ENCODE results near the gene TUBA8.
"Not testable (repeated sequence)": the region's sequence is repeated elsewhere in the genome, so short reads cannot be mapped to it uniquely, and the experiment has no call there.

TUBA8 gene

GRCh38 chr22:18071968-18072310 lies 38.7 kb upstream of the TUBA8 start:
- no peak overlapping the region for H3K4me3 ChIP-seq (ENCODE audit: low read depth, low read length)
- TF ChIP-seq, protein P1, sequence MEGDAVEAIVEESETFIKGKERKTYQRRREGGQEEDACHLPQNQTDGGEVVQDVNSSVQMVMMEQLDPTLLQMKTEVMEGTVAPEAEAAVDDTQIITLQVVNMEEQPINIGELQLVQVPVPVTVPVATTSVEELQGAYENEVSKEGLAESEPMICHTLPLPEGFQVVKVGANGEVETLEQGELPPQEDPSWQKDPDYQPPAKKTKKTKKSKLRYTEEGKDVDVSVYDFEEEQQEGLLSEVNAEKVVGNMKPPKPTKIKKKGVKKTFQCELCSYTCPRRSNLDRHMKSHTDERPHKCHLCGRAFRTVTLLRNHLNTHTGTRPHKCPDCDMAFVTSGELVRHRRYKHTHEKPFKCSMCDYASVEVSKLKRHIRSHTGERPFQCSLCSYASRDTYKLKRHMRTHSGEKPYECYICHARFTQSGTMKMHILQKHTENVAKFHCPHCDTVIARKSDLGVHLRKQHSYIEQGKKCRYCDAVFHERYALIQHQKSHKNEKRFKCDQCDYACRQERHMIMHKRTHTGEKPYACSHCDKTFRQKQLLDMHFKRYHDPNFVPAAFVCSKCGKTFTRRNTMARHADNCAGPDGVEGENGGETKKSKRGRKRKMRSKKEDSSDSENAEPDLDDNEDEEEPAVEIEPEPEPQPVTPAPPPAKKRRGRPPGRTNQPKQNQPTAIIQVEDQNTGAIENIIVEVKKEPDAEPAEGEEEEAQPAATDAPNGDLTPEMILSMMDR (IDR thresholded peaks at IDR 0.05; ENCODE audit: low read depth, low read length, missing control alignments) = no peak
- DNase-seq (ENCODE audit: low read depth) = no peak

DNA sequence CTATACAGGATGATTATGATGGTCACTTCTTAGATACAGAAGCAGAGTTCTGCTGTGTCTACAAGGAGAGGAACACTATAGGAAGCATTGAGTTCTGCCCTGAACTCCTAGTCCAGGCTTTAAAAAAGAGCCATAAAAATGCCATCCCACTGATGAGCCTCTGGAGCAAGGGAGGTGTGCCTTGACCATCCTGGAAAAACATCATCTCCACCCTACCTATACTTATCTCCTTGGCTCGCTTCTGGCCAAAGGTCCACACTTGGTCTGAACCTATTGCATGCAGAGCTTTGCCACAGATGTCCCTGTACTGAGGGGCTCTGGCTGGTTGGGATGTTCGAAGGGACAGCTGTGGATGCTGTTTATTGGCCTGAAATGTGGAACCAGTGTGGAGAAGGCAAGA lies 37.1 kb upstream of the TUBA8 start:
- TF ChIP-seq, protein P1 (IDR thresholded peaks at IDR 0.05; ENCODE audit: low read depth, low read length, missing control alignments) = no peak
- no peak for DNase-seq (ENCODE audit: low read depth)

GRCh38 chr22:18073927-18074326 lies 36.7 kb upstream of the TUBA8 start:
- H3K4me3 ChIP-seq (ENCODE audit: low read depth, low read length); DNase-seq (ENCODE audit: low read depth): not testable (repeated sequence)

More for the DNA sequence above, 37.1 kb upstream of the TUBA8 start:
- H3K4me3 ChIP-seq (ENCODE audit: low read depth, low read length) = no peak overlapping the region

- TF ChIP-seq, protein P1 (IDR thresholded peaks at IDR 0.05; ENCODE audit: low read depth, low read length, missing control alignments) = no peak
- DNase-seq (ENCODE audit: low read depth) = no peak
- no peak overlapping the region for H3K4me3 ChIP-seq (ENCODE audit: low read depth, low read length)
Measured at GRCh38 chr22:18075101-18075719, 35.4 kb upstream of the TUBA8 start.

DNA sequence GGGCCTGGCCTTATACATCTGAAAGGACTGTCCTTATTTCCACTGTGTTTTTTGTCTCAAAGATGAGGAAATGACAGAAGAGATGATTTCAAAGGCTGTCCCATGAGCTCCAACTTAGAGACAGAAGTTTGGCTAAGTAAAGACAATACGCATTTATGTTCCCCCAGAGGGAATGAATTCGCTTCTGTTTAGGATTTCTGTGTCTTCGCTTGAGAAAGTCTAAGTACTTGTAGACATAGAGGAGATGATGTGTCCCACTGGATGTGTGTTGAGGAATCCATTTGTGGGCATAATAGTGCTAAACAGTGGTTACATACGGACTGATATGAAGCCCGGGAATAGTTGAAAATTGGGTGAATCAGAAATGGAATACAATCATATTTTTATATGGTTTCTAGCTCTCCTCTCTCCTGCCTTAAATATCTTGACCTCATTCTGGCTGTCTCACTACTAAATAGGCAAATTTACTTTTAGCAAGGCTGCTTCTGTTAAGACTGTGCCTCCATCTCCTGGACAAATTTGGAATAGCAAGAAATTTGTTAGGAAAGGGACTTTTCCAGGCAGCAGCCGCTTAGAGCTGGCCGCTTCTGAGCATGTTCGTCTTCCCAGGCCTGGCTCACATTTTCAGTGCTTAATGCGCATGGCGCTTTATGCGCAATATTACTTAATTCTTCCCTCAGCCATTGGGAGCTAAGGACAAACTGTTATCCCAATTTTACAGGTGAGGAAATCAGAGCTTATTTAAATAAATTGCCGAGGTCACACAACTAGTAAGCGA lies 34.7 kb upstream of the TUBA8 start:
- peak overlapping the region; percentile 95; the same call in 1 of the 2 replicates for H3K4me3 ChIP-seq (ENCODE audit: low read depth, low read length)
- TF ChIP-seq, protein P1 (IDR thresholded peaks at IDR 0.05; ENCODE audit: low read depth, low read length, missing control alignments) = peak; percentile 72
- peak; percentile 68 for DNase-seq (ENCODE audit: low read depth)

GRCh38 chr22:18077087-18077638 lies 33.4 kb upstream of the TUBA8 start:
- TF ChIP-seq, protein P1 (IDR thresholded peaks at IDR 0.05; ENCODE audit: low read depth, low read length, missing control alignments) = no peak
- no peak for DNase-seq (ENCODE audit: low read depth)
- H3K4me3 ChIP-seq (ENCODE audit: low read depth, low read length) = peak overlapping the region; percentile 95

- TF ChIP-seq, protein P1 (IDR thresholded peaks at IDR 0.05; ENCODE audit: low read depth, low read length, missing control alignments) = no peak
- DNase-seq (ENCODE audit: low read depth) = peak; percentile 92
Measured at GRCh38 chr22:18077639-18078328, 32.8 kb upstream of the TUBA8 start, which contains the start of gene PEX26. PEX26 (plus strand) TSS chr22:18077990; CDS start chr22:18078377, 387 bp downstream.

More at GRCh38 chr22:18077639-18078328, 32.8 kb upstream of the TUBA8 start, which contains the start of gene PEX26:
- H3K4me3 ChIP-seq (ENCODE audit: low read depth, low read length) = peak within 1 kb of the TSS; percentile 95

Data from GM12864 (cell line).